NCI-H2227 (cell line): ENCODE results near the gene LPIN2.

Experiments
- DNase-seq: peaks from one replicate; lab custom pipeline; 2025; ENCODE audit not compliant: unreplicated experiment; lab: John Stamatoyannopoulos, UW

LPIN2 gene

GRCh38 chr18:2964361-2965010 is 48.5 kb downstream of the LPIN2 start:
- no peak for DNase-seq
